GM06990 (cell line): ENCODE measurements around the gene SPACA7.

Experiments
- DNase-seq: peaks from one replicate; pipeline ENCODE4 v3.0.0-alpha.2; 2011; ENCODE audit not compliant: insufficient read length; ENCODE audit errors: extremely low read depth
- H3K27me3 ChIP-seq: replicated peaks from 2 replicates; pipeline ENCODE4 v1.6.0; 2011; ENCODE audit warnings: low read length; ENCODE audit not compliant: control insufficient read depth, insufficient read depth
- H3K36me3 ChIP-seq: 2 replicates; pipeline ENCODE4 v1.5.1; 2011; ENCODE audit warnings: low read length; ENCODE audit not compliant: control insufficient read depth, insufficient read depth
- H3K4me3 ChIP-seq: replicated peaks from 2 replicates; pipeline ENCODE4 v1.5.1; 2011; ENCODE audit warnings: low read depth, mild to moderate bottlenecking, control low read depth, low read length
- TF ChIP-seq, protein P1 (sequence below): IDR thresholded peaks from 2 replicates; pipeline ENCODE4 v1.5.1; 2011; ENCODE audit warnings: low read length, control low read depth, mild to moderate bottlenecking, inconsistent platforms; ENCODE audit not compliant: insufficient read depth, poor library complexity, severe bottlenecking

Gene SPACA7

DNA sequence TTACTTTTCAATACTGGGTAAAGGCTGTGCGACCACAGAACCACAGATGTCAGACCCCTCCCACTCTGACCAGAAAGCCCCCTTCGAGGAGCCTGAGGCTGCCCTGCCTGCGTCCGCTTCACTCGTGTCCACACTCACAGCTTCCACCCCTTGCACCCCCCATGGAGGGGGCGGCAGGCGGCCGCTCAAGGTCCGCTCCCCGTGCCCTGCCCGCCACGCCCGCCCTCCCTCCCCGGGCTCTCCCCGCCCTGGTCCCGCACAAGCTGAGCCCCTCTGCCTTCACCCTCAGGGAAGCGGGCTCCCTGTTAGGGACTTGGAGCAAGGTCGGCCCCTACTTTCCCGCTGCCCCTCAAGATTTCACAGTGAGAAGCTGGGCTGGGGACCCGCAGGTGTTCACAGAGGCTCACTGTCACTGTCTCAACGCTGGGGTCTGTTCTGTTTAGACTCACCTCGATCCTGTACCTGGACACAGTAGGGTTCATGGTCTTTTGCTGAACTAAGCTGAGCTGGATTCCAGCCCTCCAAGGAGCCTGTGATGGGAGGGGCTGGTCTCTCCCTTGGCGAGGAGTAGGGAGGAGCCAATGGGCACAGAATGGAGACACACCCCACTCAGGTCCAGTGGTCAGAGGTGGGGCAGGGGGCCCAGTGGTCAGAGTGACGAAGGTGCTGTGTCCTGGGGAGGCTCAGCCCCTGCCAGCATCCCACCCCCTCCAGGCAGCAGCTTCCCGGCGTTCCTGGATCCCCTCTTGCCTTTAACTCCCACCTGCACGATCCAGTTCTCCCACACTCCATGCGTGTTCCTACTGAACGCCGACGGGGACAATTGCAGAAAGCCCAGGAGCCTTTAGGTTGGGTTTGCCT, 69.5 kb downstream of the SPACA7 start:
- TF ChIP-seq, protein P1, sequence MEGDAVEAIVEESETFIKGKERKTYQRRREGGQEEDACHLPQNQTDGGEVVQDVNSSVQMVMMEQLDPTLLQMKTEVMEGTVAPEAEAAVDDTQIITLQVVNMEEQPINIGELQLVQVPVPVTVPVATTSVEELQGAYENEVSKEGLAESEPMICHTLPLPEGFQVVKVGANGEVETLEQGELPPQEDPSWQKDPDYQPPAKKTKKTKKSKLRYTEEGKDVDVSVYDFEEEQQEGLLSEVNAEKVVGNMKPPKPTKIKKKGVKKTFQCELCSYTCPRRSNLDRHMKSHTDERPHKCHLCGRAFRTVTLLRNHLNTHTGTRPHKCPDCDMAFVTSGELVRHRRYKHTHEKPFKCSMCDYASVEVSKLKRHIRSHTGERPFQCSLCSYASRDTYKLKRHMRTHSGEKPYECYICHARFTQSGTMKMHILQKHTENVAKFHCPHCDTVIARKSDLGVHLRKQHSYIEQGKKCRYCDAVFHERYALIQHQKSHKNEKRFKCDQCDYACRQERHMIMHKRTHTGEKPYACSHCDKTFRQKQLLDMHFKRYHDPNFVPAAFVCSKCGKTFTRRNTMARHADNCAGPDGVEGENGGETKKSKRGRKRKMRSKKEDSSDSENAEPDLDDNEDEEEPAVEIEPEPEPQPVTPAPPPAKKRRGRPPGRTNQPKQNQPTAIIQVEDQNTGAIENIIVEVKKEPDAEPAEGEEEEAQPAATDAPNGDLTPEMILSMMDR, result no peak
- no peaks in the 10 kb centered on the region for H3K36me3 ChIP-seq
- H3K27me3 ChIP-seq, result no peaks in the 10 kb centered on the region
- H3K4me3 ChIP-seq, result no peak overlapping the region
- no peak for DNase-seq

DNA sequence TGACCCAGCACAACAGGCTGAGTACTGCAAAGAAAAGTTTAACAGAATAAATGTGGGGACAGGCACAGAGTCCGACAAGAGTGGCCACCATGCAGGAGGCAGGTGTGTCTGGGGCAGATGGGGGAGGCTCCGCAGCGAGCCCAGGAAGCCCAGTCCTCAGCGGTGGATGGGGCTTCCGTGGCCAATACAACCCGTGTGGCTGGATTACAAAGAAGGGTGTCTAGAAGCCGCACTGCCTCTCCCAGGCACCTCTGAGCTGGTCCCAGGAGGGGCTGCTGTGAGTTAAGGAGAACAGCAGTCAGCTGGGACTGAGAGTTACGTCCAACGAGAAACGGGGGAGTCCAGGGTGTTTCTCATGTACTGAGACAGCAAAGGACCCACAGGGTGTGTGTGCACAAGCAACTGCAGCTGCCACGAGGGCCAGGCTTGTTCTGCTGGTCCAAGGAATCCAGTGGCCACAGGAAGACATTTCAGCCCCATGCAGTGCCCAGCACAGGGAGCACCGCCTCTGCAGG, 70.2 kb downstream of the SPACA7 start:
- TF ChIP-seq, protein P1, result no peak
- Histone ChIP-seq H3K36me3 (no peaks in the 10 kb centered on the region), H3K4me3 (no peak overlapping the region), H3K27me3 (no peaks in the 10 kb centered on the region)
- no peak for DNase-seq

DNA sequence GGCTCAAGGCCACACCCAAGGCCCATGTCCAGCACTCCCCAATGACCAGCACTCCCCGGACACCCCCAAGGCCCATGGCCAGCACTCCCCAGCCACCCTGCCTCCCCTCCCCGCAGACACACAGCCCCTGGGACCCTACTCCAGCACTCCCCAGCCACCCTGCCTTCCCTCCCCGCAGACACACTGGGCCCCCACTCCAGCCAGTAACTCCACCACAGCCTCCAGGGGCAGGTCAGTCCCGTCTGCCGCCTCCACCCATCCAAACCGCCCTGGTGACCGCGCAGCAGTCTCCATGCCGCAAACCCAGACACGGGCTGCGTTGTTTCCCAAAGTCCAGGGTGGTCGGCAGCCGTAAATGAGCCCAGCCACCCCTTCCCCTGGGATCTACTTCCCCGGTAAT, 70.7 kb downstream of the SPACA7 start:
- no peaks in the 10 kb centered on the region for H3K36me3 ChIP-seq
- no peak for DNase-seq
- H3K27me3 ChIP-seq, result no peaks in the 10 kb centered on the region
- TF ChIP-seq, protein P1, result no peak
- H3K4me3 ChIP-seq, result no peak overlapping the region

DNA sequence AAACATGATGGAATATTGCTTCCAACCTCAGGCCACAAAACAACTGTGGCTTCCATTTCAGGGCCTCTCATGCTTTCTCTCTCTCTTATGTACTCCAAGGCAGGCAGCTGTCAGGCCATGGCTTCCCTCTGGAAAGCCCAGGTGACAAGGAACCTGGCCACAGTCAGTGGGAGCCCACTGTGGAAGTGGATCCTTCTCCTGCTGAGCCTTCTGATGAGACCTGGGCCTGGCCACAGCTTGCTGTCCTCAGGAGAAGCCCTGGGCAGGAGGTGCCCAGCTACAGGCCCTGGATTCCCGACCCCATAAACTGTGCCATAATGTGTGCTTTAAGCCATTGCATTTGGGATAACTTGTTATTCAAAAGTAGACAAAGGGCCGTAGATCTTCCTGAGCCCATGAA, 71.2 kb downstream of the SPACA7 start:
- TF ChIP-seq, protein P1, result no peak
- Histone ChIP-seq H3K36me3 (no peaks in the 10 kb centered on the region), H3K4me3 (no peak overlapping the region), H3K27me3 (no peaks in the 10 kb centered on the region)
- no peak for DNase-seq

DNA sequence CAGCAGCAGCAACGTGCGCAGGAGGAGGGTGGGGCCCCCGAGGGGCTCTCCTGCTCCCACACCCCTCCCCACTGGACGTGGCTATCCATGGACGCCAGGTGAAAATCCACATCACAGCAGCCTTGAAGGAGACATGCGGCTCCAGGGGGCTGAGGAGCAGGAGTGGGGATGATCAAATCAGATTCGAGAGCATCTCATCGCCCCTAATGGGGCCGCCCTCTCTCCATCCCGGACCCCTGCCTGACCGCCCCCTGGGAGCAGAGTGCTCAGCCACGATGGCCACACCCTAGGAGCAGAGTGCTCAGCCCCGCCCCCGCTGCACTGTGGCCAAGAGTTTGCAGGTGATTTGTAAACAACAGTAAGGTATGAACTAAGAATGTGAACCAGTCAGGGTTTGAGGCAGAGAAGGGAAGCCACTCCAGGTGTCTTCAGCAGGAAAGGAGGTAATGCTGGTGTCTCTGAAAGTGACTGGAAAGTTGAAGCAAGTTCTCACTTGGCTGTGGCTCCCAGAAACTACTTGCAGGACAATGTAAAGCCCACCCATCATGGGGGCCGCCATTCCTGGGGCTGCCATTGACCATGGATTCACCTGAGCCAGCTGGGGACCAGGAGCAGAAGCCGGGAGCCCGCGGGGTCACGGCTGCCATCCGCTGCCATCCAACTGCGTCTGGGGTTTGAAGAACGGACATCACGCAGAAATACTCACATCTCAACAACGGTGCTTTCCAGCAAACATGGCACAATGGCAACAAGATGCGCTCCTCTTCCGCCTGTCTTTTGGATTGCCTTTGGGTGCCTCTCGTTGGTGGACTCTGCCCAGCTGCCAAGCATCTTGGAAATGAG, 71.8 kb downstream of the SPACA7 start:
- no peak for DNase-seq
- H3K4me3 ChIP-seq, result no peak overlapping the region
- H3K27me3 ChIP-seq, result no peaks in the 10 kb centered on the region
- no peaks in the 10 kb centered on the region for H3K36me3 ChIP-seq
- TF ChIP-seq, protein P1, result no peak
